Testis (tissue), 2 donors: ENCODE results near the gene DDR1.

ENCODE experiments used
- CTCF ChIP-seq, 3 experiments: fragments of 450-650 bp in 2 of 3; fragments of 200-600 bp in 1 of 3; sonication (generic) in 1 of 3; IDR thresholded peaks; one replicate each; pipeline ENCODE4 v1.5.1; 2016 to 2019; ENCODE audit warnings: antibody characterized with exemption in 3 of 3, mild to moderate bottlenecking in 2 of 3, moderate library complexity in 1 of 3
- POLR2A ChIP-seq: fragments of 450-650 bp; IDR thresholded peaks from one replicate; pipeline ENCODE4 v1.6.1; 2017; ENCODE audit warnings: antibody characterized with exemption, mild to moderate bottlenecking, moderate library complexity

- no peak for TF ChIP-seq CTCF (IDR thresholded peaks at IDR 0.05)
- TF ChIP-seq POLR2A = no peak
These were observed 40.7 kb upstream of the DDR1 start for GRCh38 chr6:30843611-30843998.
